SK-MEL-5 (cell line): ENCODE measurements around the gene PERM1. TPM values are rescaled to one million over a fixed set of nuclear protein-coding genes. Genes with fewer than 3 reads are reported as not detected.
A peak's percentile ranks its signal among the peaks of the same experiment; 100 is the strongest.
"Not testable (repeated sequence)": the region's sequence is repeated elsewhere in the genome, so short reads cannot be mapped to it uniquely, and the experiment has no call there.

Experiments used
- DNase-seq: peaks from one replicate; pipeline ENCODE4 v3.0.0-alpha.2; 2016; ENCODE audit warnings: low read depth, low spot score
- in situ Hi-C: cut with HindIII; loops from 2 replicates; pipeline ENCODE4 v1.10.0; 2016; ENCODE audit warnings: low sequenced_read_pairs, high pct_unique_total_duplicates, low pct_unique_long_range_greater_than_20kb
- total RNA-seq: library from RNA; depleted of rRNA; stranded (reverse); fragments of >200 nt; shearing (Covaris generic); gene quantifications from 2 replicates; pipeline ENCODE4 v1.2.3, GENCODE V29; 2014

PERM1 gene
- total RNA-seq, 1 experiment from 2014 or later, result 0.85 TPM

- DNase-seq, result no peak
- in situ Hi-C loops, result no loop called here
Measured at GRCh38 chr1:1003618-1004419, 21.9 kb upstream of the PERM1 start.

GRCh38 chr1:1001057-1001783 is 19.3 kb upstream of the PERM1 start:
- in situ Hi-C loops, result no loop called here
- DNase-seq, result no peak

- in situ Hi-C loops, result no loop called here
- DNase-seq, result peak; percentile 65
Measured at GRCh38 chr1:1000357-1001056, 18.6 kb upstream of the PERM1 start.

- DNase-seq, result peak; percentile 77
- in situ Hi-C loops, result no loop called here
Measured at GRCh38 chr1:999725-1000356, 17.9 kb upstream of the PERM1 start, which contains the start of gene HES4. TSS of gene HES4 (minus strand) at chr1:1000097. CDS start at chr1:999973, 124 bp downstream.

GRCh38 chr1:998995-999724 is 17.3 kb upstream of the PERM1 start:
- in situ Hi-C loops, result no loop called here
- DNase-seq, result no peak

- in situ Hi-C loops, result no loop called here
- DNase-seq, result no peak
Measured at GRCh38 chr1:998745-998994, 16.8 kb upstream of the PERM1 start.

- in situ Hi-C loops, result no loop called here
Measured at GRCh38 chr1:997993-998744, 16.3 kb upstream of the PERM1 start.

GRCh38 chr1:997713-997992 is 15.8 kb upstream of the PERM1 start:
- DNase-seq, result no peak
- in situ Hi-C loops, result no loop called here

More at GRCh38 chr1:997993-998744, 16.3 kb upstream of the PERM1 start:
- no peak for DNase-seq

GRCh38 chr1:996851-997712 is 15.2 kb upstream of the PERM1 start:
- in situ Hi-C loops, result no loop called here
- DNase-seq, result no peak

- no peak for DNase-seq
Measured at GRCh38 chr1:995665-996633, 14.1 kb upstream of the PERM1 start.

GRCh38 chr1:994546-994945 is 12.7 kb upstream of the PERM1 start:
- in situ Hi-C loops, DNase-seq: not testable (repeated sequence)

More at GRCh38 chr1:995665-996633, 14.1 kb upstream of the PERM1 start:
- in situ Hi-C loops, result no loop called here

- in situ Hi-C loops, result no loop called here
- no peak for DNase-seq
Measured at GRCh38 chr1:993379-993995, 11.6 kb upstream of the PERM1 start.

- DNase-seq, result no peak
- in situ Hi-C loops, result no loop called here
Measured at GRCh38 chr1:992362-992761, 10.5 kb upstream of the PERM1 start.

- no peak for DNase-seq
- in situ Hi-C loops, result no loop called here
Measured at GRCh38 chr1:991895-992294, 10.0 kb upstream of the PERM1 start.

- DNase-seq, in situ Hi-C loops: not testable (repeated sequence)
Measured at GRCh38 chr1:991275-991674, 9.4 kb upstream of the PERM1 start.
